HG03432 (cell line): ENCODE measurements around the gene CAPS.
"Not testable (repeated sequence)": the region's sequence is repeated elsewhere in the genome, so short reads cannot be mapped to it uniquely, and the experiment has no call there.

ENCODE experiments used
- ATAC-seq: cut with Tn5 transposase; IDR thresholded peaks from one replicate; pipeline ENCODE4 v1.9.1; 2021; ENCODE audit warnings: mild to moderate bottlenecking, moderate library complexity; ENCODE audit not compliant: unreplicated experiment

CAPS gene

DNA sequence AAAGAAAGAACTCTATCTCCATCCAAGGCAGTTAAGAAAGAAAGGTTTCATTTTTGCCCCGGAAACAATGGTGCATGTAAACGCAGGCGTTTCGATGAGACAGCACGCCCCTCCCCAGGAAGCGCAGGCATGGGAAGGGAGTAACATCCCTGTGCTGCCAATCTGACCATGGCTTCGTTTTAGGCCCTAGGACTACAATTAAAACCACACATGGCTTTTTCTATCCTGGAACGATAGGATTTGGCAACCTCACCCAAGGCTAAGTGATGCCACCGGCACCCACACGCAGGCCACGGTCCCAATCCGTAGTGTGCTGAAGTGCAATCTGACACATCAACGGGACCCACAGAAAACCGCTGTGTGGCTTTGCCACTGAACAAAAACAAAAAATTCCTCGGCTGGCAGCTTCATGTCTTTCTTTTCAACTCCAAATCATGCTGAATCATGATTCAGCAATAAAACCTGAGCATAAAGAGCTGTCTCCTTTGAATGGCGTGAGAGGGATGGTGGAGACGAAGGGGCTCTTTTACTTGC lies 39.7 kb downstream of the CAPS start:
- ATAC-seq = no peak

- ATAC-seq = no peak
Observed at GRCh38 chr19:5954293-5954692, 40.2 kb downstream of the CAPS start.

GRCh38 chr19:5955636-5955935 lies 41.5 kb downstream of the CAPS start:
- ATAC-seq = no peak

GRCh38 chr19:5956323-5956722 lies 42.3 kb downstream of the CAPS start:
- ATAC-seq = no peak

- no peak for ATAC-seq
Observed at GRCh38 chr19:5956728-5957127, 42.7 kb downstream of the CAPS start.

DNA sequence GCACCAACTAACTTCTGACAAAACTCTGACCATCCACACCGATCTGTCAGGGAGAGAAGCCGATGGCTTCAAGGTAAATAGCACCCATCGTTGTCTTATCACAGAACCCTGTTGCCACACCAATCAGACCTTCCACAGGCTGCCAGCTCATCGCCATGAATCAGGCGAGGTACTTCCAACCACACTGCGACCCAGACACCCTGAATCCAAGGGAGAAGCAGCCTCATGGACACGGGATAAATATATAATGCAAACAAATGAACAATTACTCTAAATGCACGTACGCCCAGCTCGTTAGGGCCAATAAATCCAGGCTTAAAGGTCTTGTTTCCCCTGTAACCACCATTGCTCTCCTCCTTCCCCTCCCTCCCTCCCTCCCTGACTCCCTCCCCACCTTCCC lies 43.1 kb downstream of the CAPS start:
- no peak for ATAC-seq

- ATAC-seq = no peak
Observed at GRCh38 chr19:5958074-5958850, 44.2 kb downstream of the CAPS start.

GRCh38 chr19:5958851-5959122 lies 44.7 kb downstream of the CAPS start:
- no peak for ATAC-seq

DNA sequence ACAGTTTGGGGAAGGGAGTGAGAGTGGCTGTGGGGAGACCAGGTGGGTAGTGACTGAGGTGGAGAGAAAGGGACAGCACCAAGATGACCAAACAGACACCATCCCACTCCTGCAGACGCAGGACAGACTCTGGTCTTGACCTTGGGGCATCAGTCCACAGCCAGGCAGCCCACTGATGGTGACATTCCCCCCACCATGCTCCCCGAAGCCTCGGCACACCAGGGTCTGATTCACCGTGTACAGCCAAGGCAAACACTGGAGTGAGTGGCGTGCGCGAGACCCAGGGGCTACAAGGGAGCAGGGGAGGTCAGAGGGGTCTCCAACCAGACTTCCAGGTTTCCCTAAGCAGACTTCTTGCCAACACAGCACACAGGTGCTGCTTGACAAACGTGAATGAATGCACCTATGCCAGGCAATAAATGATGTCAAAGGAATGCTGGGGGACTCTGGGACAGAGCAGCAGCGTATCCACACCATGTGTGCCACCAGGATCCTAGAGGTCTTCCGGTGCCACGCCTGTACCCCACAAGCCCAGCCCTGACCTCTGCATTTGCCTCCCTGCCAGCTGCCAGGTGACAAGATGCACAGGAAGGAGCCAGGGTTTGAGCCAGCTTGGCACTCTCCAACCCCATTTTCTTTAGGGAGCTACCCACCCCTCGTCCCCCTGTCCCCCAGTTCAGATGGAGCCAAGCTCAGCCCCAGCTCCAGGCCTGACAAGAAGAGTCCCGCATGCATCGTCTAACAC lies 45.4 kb downstream of the CAPS start:
- ATAC-seq = no peak

- no peak for ATAC-seq
Observed at GRCh38 chr19:5960005-5961001, 46.2 kb downstream of the CAPS start.

GRCh38 chr19:5961641-5961968 lies 47.6 kb downstream of the CAPS start:
- ATAC-seq = not testable (repeated sequence)

- ATAC-seq = no peak
Observed at GRCh38 chr19:5961969-5962945, 48.2 kb downstream of the CAPS start.

DNA sequence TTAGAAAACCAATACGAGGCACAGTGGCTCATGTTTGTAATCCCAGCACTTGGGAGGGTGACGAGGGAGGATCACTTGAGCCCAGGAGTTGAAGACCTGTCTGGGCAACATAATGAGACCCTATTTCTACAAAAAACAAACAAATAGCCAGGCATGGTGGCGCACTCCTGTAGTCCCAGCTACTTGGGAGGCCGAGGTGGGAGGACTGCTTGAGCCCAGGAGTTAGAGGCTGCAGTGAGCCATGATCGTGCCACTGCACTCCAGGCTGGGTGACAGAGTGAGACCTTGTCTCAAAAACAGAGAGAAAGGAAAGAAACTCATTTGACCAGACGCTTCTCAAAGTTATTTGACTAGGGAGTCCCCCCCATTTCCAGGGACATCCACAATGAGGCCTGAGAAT lies 49.2 kb downstream of the CAPS start:
- ATAC-seq = not testable (repeated sequence)

GRCh38 chr19:5963855-5964254 lies 49.8 kb downstream of the CAPS start:
- ATAC-seq = no peak

DNA sequence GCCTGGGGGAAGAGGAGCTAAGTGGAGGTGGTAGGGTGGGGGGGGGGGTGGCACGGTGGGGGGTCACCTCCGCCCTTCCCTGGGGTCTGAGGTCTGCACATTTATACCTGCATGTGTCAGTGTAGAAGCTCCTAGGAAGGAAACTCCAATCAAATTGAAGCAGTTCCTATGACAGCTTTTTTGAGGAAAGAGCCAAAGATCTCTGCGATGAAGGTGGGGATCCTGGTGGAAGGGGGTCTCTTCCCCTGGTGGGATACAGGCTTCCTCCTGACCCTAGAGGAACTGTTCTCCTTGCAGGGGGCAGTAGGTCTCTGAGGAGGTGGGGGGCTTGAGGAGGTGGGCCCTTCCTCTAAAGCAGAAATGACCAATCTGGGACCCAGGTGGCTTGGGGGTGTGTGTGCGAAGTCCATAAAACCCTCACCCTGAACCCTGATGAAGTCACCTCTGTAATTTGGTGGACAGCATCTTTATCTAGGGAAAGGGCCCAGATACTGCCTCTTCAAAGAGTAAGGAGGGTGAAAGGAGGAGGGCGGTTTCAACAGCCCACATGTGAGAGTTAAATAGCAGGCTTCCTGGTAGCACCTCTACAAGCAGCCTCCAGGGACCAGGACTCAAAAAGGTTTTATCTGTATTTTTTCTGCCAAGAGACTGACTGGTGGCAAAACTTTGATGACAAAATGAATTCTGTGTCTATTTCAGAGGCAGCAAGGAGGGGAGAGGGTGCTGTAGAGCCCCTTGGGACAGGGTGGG lies 50.9 kb downstream of the CAPS start:
- ATAC-seq = no peak
